Immature natural killer cell (primary cell): ENCODE measurements around the gene SRSF7. TPM values are rescaled to one million over a fixed set of nuclear protein-coding genes. Genes with fewer than 3 reads are reported as not detected.
"Not testable (repeated sequence)": the region's sequence is repeated elsewhere in the genome, so short reads cannot be mapped to it uniquely, and the experiment has no call there.

ENCODE experiments used
- DNase-seq, 3 donors: peaks; one replicate each; pipeline ENCODE4 v3.0.0; 2022; ENCODE audit warnings: mixed read lengths in 1 of 3
- H3K27ac Mint-ChIP-seq, 6 donors: one replicate each; pipeline ENCODE4 v1.8.0; 2020; ENCODE audit warnings: mixed read lengths in 6 of 6, mild to moderate bottlenecking in 5 of 6, inconsistent platforms in 4 of 6, moderate library complexity in 3 of 6
- H3K27me3 Mint-ChIP-seq, 3 donors: one replicate each; pipeline ENCODE4 v1.8.0; 2020 to 2021; ENCODE audit warnings: low read depth in 3 of 3, mild to moderate bottlenecking in 3 of 3, mixed read lengths in 3 of 3, moderate library complexity in 3 of 3, inconsistent platforms in 1 of 3
- H3K36me3 Mint-ChIP-seq, 3 donors: one replicate each; pipeline ENCODE4 v1.8.0; 2020; ENCODE audit warnings: mixed read lengths in 3 of 3, inconsistent platforms in 2 of 3, mild to moderate bottlenecking in 2 of 3
- H3K4me1 Mint-ChIP-seq, 2 donors: one replicate each; pipeline ENCODE4 v1.8.0; 2020; ENCODE audit warnings: inconsistent platforms in 2 of 2, mild to moderate bottlenecking in 2 of 2, mixed read lengths in 2 of 2, moderate library complexity in 1 of 2
- H3K4me3 Mint-ChIP-seq, 5 donors: one replicate each; pipeline ENCODE4 v1.8.0; 2020; ENCODE audit warnings: mild to moderate bottlenecking in 5 of 5, mixed read lengths in 5 of 5, inconsistent platforms in 3 of 5, moderate library complexity in 3 of 5
- H3K9me3 Mint-ChIP-seq, 6 donors: one replicate each; pipeline ENCODE4 v1.8.0; 2020; ENCODE audit warnings: mild to moderate bottlenecking in 6 of 6, mixed read lengths in 6 of 6, inconsistent platforms in 4 of 6, moderate library complexity in 3 of 6
- polyA plus RNA-seq, 3 donors: library from polyadenylated mRNA; unstranded; fragments of 300-500 nt; fragmentation: Illumina TruSeq; gene quantifications; one replicate each; pipeline ENCODE4 v1.2.3, GENCODE V29; 2021

The SRSF7 gene
- polyA plus RNA-seq: 100 to 1,000 TPM; 171 to 209 (median 203) TPM

DNA sequence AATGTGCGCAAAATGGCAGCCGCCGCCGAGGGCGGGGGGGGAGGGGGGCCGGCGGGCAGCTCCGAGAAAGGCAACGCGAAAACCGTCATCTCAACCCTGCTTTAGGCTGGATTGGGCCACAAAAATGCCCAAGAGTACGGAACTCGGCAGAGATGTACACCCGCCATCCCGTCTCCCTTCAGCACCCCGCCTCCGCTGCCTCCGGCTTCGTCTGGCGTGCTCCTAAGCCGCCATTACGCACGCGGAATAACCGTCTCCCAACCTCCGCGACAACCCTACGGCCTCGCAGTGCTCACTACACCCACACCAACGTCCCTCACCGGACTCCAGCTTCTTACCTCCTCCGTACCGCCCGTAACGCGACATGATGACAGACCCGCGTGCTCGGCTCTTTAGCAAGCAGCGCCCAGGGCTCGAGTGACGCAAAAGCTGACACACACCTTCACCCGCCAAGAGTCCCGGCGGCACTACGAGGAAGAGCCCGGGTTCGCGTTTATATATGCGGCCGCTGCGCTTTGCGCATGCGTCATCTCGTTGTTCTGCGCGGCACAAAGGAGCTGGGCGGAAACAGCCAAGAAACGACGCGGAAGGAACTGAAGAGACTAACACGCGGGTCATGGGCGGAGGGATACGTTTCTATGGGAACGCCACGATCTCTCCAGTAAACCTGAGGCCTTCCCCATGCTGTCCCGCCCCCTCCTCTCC lies at the start of gene SRSF7:
Gene SRSF7, minus strand, starts transcription at position 471 of the 705 bp plus-strand sequence. Its CDS starts 105 bp downstream, at position 366.
- peaks cover 0 to 4% (median 0%) of the 10 kb centered on the region in 6 donors for H3K9me3 Mint-ChIP-seq

DNA sequence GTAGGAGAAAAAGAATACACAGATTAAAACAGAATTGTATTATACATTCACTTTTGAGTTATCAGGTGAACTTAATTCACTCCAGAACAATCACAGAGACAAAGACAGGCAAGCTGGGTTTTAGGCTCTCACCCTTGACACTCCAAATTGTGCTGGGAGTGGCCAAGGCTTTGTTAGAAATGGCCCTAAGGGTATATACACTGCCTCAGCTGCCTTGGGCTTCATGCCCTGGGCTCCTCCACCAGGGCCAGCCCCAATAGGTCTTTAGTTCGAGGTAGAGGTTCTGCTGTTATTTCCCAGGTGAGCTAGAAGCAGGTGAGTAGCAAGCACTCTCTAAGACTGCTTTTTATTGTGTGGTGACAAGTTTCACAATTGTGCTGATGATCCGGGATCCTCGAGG lies 46.8 kb upstream of the SRSF7 start:
- Mint-ChIP-seq H3K4me1 (no peaks in the 10 kb centered on the region), H3K27me3 (no peaks in the 10 kb centered on the region), H3K27ac (no peak overlapping the region), H3K4me3 (no peak overlapping the region), H3K36me3 (peaks cover 7 to 14% (median 8%) of the 10 kb centered on the region in 3 donors), H3K9me3 (no peaks in the 10 kb centered on the region)
- DNase-seq: no peak

More for the DNA sequence above, at the start of gene SRSF7:
- Mint-ChIP-seq H3K4me1 (peaks cover 58 to 75% of the 10 kb centered on the region in 2 donors), H3K36me3 (peaks cover 17 to 47% (median 42%) of the 10 kb centered on the region in 3 donors), H3K27me3 (peaks cover 23 to 37% (median 34%) of the 10 kb centered on the region in 3 donors), H3K4me3 (peak within 1 kb of the TSS; percentile 98 to 100 (median 99)), H3K27ac (peak within 1 kb of the TSS; percentile 98 to 100 (median 98))
- peak; percentile 95 to 97 (median 96) for DNase-seq

DNA sequence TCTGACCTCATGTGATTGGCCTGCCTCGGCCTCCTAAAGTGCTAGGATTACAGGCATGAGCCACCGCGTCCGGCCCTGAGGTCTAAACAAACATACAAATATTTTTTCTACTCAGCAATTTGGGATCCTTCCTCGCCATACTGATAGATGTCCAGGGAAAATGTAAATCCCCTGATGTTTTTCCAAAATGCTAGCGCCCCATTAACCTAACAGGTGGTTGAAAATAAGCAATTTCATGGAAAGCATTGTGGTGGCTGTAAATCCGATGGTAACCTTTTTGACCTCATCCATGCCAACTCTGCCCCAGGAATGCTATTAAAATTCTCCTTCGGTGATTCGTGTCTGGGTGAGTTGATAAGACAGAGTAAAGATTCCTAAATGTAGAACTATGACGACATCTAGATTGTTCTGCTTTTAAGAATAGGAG lies 46.1 kb upstream of the SRSF7 start:
- peaks cover 4 to 9% (median 5%) of the 10 kb centered on the region in 3 donors for H3K36me3 Mint-ChIP-seq

DNA sequence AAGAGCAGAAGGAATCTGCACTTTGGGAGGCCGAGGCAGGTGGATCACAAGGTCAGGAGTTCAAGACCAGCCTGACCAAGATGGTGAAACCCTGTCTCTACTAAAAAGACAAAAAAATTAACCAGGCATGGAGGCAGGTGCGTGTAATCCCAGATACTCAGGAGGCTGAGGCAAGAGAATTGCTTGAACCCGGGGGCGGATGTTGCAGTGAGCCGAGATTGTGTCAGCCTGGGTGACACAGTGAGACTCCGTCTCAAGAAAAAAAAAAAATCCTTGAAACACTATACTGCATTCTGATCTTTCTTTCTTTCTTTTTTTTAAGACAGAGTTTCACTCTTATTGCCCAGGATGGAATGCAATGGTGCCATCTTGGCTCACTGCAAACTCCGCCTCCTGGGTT lies 43.9 kb upstream of the SRSF7 start:
- H3K36me3 Mint-ChIP-seq: not testable (repeated sequence)

More for the DNA sequence above, 46.1 kb upstream of the SRSF7 start:
- H3K9me3 Mint-ChIP-seq: no peaks in the 10 kb centered on the region
- H3K27me3 Mint-ChIP-seq: no peaks in the 10 kb centered on the region
- H3K27ac Mint-ChIP-seq: no peak overlapping the region
- H3K4me1 Mint-ChIP-seq: no peaks in the 10 kb centered on the region
- DNase-seq: no peak
- no peak overlapping the region for H3K4me3 Mint-ChIP-seq

DNA sequence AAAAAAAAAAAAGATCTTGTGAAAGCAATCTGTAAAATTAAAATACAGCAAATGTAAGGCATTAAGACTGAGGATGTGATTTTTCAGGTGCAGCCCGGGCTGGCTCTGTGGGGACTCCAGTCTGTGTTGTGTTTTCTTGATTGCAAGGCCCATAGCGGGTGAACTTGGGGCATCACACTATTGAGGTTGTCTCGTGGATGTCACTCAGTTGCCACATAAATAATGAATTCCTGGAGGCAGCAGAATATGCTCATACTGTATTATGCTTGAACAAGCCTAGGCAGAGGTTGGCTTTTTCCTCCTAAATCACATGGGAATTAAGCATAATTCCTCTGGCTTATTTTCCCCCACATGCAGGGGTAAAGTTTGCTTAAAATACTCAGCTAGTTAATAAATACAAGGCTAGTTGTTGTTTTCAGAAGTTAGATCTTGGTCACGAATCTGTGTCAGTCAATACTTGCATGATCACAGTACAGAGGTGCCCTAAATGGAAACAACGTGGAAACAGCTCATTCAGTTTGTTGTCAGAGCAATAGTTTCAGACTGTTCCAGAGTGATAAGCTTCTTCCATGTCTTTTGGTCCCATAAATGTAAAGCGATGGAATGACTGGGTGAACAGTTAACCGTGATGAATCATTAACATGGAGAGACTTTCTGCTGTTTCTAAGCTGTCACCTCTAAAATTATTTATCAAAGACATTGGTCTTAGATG lies 43.2 kb upstream of the SRSF7 start:
- Mint-ChIP-seq H3K36me3 (peaks cover 0 to 9% (median 4%) of the 10 kb centered on the region in 3 donors), H3K4me3 (no peak overlapping the region), H3K9me3 (no peaks in the 10 kb centered on the region), H3K27ac (no peak overlapping the region), H3K27me3 (no peaks in the 10 kb centered on the region), H3K4me1 (no peaks in the 10 kb centered on the region)
- no peak for DNase-seq

More for the DNA sequence above, 43.9 kb upstream of the SRSF7 start:
- H3K4me1 Mint-ChIP-seq, H3K9me3 Mint-ChIP-seq, H3K4me3 Mint-ChIP-seq, DNase-seq, H3K27ac Mint-ChIP-seq, H3K27me3 Mint-ChIP-seq: not testable (repeated sequence)

DNA sequence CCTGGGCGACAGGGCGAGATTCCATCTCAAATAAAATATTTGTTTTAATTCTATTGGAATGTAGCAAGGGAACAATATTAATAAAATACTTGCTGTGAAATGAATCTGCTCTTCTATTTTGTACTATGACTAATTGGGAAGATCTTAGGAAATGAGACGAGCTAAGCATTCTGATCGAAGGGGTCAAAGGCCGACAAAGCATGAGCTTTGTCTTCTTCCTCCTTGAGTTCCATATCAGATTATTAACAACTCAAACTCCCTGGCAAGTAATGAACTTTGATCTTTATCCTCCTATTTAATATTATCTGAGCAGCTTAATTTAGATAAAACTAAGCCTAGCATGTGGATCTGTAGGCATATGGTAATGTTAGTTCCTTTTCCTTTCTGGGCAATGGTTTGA lies 42.4 kb upstream of the SRSF7 start:
- Mint-ChIP-seq H3K9me3 (no peaks in the 10 kb centered on the region), H3K27me3 (no peaks in the 10 kb centered on the region), H3K27ac (no peak overlapping the region), H3K4me3 (no peak overlapping the region), H3K36me3 (peaks cover 0 to 9% (median 4%) of the 10 kb centered on the region in 3 donors), H3K4me1 (no peaks in the 10 kb centered on the region)
- no peak for DNase-seq

DNA sequence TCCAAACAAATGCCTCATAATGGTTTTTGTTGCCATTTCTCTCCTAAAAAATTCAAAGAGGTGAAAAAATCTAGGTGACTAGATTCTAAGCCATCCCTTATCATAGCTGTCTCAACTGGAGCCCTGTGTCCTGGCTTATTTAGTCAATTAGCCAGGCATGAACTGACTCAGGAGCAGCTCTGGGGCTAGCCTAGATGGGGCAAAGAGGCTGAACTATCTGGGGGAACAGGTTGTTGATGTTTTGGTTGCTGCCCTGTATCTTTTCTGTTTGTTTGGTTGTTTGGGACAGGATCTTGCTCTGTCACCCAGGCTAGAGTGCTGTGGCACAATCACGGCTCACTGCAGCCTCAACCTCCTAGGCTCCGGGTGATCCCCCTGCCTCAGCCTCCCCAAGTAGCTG lies 41.6 kb upstream of the SRSF7 start:
- Mint-ChIP-seq H3K27ac (no peak overlapping the region), H3K9me3 (no peaks in the 10 kb centered on the region), H3K4me3 (no peak overlapping the region), H3K27me3 (peaks cover 0 to 2% (median 0%) of the 10 kb centered on the region in 3 donors), H3K4me1 (no peaks in the 10 kb centered on the region), H3K36me3 (peaks cover 0 to 6% (median 4%) of the 10 kb centered on the region in 3 donors)
- no peak for DNase-seq

DNA sequence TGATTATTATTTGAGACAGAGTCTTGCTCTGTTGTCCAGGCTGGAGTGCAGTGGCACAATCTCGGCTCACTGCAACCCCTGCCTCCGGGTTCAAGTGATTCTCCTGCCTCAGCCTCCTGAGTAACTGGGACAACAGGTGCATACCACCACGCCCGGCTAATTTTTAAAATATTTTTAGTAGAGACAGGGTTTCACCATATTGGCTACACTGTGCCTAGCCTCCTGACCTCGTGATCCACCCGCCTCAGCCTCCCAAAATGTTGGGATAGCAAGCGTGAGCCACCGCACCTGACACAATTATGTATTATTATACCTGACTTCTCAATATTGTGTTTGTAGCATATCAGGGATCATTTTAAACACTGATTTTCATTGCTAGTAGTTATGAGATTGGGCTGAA lies 41.2 kb upstream of the SRSF7 start:
- DNase-seq, H3K9me3 Mint-ChIP-seq, H3K4me1 Mint-ChIP-seq, H3K36me3 Mint-ChIP-seq, H3K4me3 Mint-ChIP-seq, H3K27ac Mint-ChIP-seq, H3K27me3 Mint-ChIP-seq: not testable (repeated sequence)

DNA sequence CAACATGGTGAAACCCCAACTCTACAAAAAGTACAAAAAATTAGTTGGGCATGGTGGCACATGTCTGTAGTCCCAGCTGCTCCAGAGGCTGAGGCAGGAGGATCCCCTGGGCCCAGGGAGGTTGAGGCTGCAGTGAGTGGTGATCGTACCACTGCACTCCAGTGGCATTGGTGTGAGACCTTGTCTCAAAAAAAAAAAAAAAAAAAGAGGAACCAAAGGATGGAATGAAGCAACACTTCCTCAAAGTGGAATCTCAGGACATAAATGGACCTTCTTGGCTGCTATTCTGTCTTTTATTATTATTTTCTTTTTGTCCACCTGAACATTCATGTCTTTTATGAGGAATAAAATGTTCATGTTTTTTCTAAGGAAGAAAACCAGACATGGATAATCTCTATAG lies 40.6 kb upstream of the SRSF7 start:
- Mint-ChIP-seq H3K9me3 (no peaks in the 10 kb centered on the region), H3K27me3 (peaks cover 0 to 2% (median 0%) of the 10 kb centered on the region in 3 donors), H3K4me1 (no peaks in the 10 kb centered on the region), H3K36me3 (no peaks in the 10 kb centered on the region), H3K4me3 (no peak overlapping the region), H3K27ac (no peak overlapping the region)
- no peak for DNase-seq

DNA sequence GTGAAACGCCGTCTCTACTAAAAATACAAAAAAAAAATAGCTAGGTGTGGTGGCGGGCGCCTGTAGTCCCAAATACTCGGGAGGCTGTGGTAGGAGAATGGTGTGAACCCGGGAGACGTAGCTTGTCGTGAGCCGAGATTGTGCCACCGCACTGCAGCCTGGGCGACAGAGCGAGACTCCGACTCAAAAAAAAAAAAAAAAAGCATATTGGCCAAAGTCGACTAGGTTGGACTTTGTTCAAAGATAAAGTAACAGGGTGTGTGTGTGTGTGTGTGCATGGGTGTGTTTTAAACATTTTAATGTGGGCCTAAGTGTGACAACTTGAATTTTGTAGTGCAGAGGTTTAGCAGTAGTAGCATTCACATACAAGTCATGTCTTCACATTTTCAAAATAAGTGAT lies 38.5 kb upstream of the SRSF7 start:
- H3K4me3 Mint-ChIP-seq: no peak overlapping the region
- no peak overlapping the region for H3K27ac Mint-ChIP-seq
- DNase-seq: no peak
- H3K27me3 Mint-ChIP-seq: peaks cover 0 to 2% (median 0%) of the 10 kb centered on the region in 3 donors
- H3K36me3 Mint-ChIP-seq: no peaks in the 10 kb centered on the region
- no peaks in the 10 kb centered on the region for H3K4me1 Mint-ChIP-seq
- H3K9me3 Mint-ChIP-seq: no peaks in the 10 kb centered on the region

DNA sequence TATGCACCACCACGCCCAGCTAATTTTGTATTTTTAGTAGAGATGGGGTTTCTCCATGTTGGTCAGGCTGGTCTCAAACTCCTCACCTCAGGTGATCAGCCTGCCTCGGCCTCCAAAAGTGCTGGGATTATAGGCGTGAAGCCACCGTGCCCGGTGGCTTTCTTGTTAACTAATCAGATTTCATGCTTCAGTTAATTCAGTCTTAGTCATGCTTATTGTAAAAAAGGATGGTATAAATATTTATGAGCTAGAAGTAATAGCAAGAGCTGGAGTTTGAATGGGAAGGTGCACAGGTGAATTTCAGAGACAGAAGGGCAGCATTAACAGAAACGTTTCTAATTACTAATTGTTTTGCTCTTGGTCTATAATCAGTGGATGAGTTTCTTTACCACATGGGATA lies 37.1 kb upstream of the SRSF7 start:
- no peaks in the 10 kb centered on the region for H3K4me1 Mint-ChIP-seq
- no peak overlapping the region for H3K27ac Mint-ChIP-seq
- DNase-seq: no peak
- H3K27me3 Mint-ChIP-seq: peaks cover 0 to 2% (median 0%) of the 10 kb centered on the region in 3 donors
- no peaks in the 10 kb centered on the region for H3K36me3 Mint-ChIP-seq
- H3K9me3 Mint-ChIP-seq: no peaks in the 10 kb centered on the region
- no peak overlapping the region for H3K4me3 Mint-ChIP-seq

DNA sequence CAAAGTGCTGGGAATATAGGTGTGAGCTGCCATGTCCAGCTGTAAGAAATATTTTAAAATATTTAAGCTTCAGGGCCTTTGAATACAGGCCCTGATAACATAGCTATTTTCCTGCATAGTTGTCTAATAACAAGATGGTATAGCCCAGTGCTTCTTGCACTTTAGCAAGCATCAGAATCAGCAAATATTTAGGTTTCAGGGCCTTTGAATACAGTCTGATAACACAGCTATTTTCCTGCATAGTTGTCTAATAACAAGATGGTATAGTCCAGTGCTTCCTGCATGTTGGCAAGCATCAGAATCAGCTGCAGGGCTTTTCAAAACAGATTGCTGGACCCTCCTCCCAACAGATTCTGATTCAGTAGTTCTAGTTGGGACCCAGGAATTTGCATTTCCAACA lies 32.4 kb upstream of the SRSF7 start:
- H3K4me3 Mint-ChIP-seq: no peak overlapping the region
- H3K27ac Mint-ChIP-seq: no peak overlapping the region
- no peaks in the 10 kb centered on the region for H3K9me3 Mint-ChIP-seq
- H3K4me1 Mint-ChIP-seq: peaks cover 4 to 7% of the 10 kb centered on the region in 2 donors
- DNase-seq: no peak
- peaks cover 4 to 11% (median 8%) of the 10 kb centered on the region in 3 donors for H3K36me3 Mint-ChIP-seq
- peaks cover 0 to 2% (median 0%) of the 10 kb centered on the region in 3 donors for H3K27me3 Mint-ChIP-seq

DNA sequence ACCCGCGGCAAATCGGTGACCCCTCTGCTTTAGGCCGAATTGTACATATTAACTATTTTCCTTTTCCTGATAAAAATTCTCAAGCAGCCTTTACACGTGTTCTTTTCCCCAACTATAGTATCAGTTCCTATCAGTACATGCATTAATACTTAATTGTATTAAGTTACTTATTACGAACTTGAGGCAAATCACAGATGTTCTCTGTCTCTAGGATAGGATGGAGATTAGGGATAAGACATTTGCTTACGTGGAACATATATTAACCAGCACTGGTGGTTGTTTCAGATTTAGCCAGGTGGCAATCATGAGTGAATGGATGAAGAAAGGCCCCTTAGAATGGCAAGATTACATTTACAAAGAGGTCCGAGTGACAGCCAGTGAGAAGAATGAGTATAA lies 27.5 kb upstream of the SRSF7 start:
- H3K9me3 Mint-ChIP-seq: no peaks in the 10 kb centered on the region
- H3K27ac Mint-ChIP-seq: peak overlapping the region; percentile 90 to 99 (median 96)
- no peak for DNase-seq
- peaks cover 12 to 17% of the 10 kb centered on the region in 2 donors for H3K4me1 Mint-ChIP-seq
- peaks cover 3 to 13% (median 5%) of the 10 kb centered on the region in 3 donors for H3K27me3 Mint-ChIP-seq
- H3K36me3 Mint-ChIP-seq: peaks cover 4 to 11% (median 8%) of the 10 kb centered on the region in 3 donors
- H3K4me3 Mint-ChIP-seq: peak overlapping the region; percentile 94 to 98 (median 95)

DNA sequence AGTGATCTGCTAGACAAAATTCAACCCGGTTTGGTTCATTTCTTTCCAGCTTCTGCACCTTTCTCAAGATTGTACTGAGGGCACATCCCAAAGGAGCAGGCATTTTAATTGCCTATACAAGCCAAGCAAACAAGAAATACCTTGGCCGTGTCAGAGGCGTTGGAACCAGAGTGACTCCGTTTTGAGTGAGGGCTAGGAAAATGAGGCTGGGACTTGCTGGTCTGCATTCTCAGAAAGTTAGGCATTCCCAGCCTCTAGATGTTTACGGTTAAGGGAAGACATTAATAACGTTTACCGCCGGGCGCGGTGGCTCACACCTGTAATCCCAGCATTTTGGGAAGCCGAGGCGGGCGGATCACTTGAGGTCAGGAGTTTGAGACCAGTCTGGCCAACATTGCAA lies 25.4 kb upstream of the SRSF7 start:
- DNase-seq: no peak
- H3K4me1 Mint-ChIP-seq: peaks cover 12 to 17% of the 10 kb centered on the region in 2 donors
- H3K27me3 Mint-ChIP-seq: peaks cover 5 to 13% (median 5%) of the 10 kb centered on the region in 3 donors
- H3K36me3 Mint-ChIP-seq: peaks cover 0 to 4% (median 3%) of the 10 kb centered on the region in 3 donors
- H3K9me3 Mint-ChIP-seq: no peaks in the 10 kb centered on the region
- H3K27ac Mint-ChIP-seq: peak overlapping the region in 1 of 6 donors; percentile 53
- peak overlapping the region; percentile 43 to 67 (median 64) for H3K4me3 Mint-ChIP-seq
